ENCODE data around the gene LONRF2. TPM values are rescaled to one million over a fixed set of nuclear protein-coding genes. Genes with fewer than 3 reads are reported as not detected.

LONRF2 gene
- total RNA-seq, 1 experiment from 2014 or later: 2.7 TPM

DNA sequence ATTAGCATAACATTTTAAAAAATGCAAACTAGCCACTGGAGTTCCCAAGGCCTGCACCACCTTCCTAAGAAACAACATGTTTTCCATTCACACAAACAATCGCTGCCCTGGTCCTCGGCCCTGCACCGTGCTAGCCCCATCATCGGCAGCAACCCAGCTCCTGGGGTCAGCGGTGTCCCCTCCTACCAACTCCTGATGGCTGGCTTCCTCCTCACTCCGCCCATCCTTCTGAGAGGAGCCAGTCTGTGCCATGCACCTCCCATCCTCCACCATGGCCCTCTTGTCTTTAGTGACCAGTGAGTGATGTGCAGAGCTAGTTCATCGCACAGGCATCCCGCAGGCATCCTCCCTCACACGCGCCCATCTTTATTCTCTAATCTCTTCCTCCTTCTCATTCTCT lies 81.9 kb downstream of the LONRF2 start:
- H2BK12ac ChIP-seq (ENCODE audit: insufficient read length, low read depth, low read length): no peak overlapping the region
- H3K4me2 ChIP-seq (ENCODE audit: insufficient read depth, insufficient read length, low read length): no peak overlapping the region
- H3K4ac ChIP-seq (ENCODE audit: low read depth, low read length): no peak overlapping the region
- no peak overlapping the region for H2BK5ac ChIP-seq (ENCODE audit: insufficient read length, low read length)
- no peak overlapping the region for H3K27ac Mint-ChIP-seq
- no peak overlapping the region for H2AFZ ChIP-seq (ENCODE audit: low read length)
- H2BK120ac ChIP-seq (ENCODE audit: low read depth, low read length, poor library complexity, severe bottlenecking): no peak overlapping the region
- no peak overlapping the region for H3K56ac ChIP-seq (ENCODE audit: insufficient read length, low read depth, low read length)
- H3K27me3 Mint-ChIP-seq (ENCODE audit: low read depth): peaks cover 46% of the 10 kb centered on the region
- no peaks in the 10 kb centered on the region for H3K36me3 Mint-ChIP-seq (ENCODE audit: insufficient read depth in 1 of 3, low read depth in 3 of 3)
- no peaks in the 10 kb centered on the region for H3K79me1 ChIP-seq (ENCODE audit: insufficient read depth, low read depth, low read length, poor library complexity, severe bottlenecking)
- no peak overlapping the region for H2BK15ac ChIP-seq (ENCODE audit: low read depth, low read length)
- H4K20me1 ChIP-seq (ENCODE audit: control insufficient read depth, insufficient read depth, insufficient read length): no peaks in the 10 kb centered on the region
- H4K8ac ChIP-seq (replicated peaks; ENCODE audit: insufficient read length, low read depth, low read length): no peak overlapping the region
- no peaks in the 10 kb centered on the region; the same call in 1 of the 2 replicates for H3K4me1 ChIP-seq (ENCODE audit: insufficient read depth, low read length)
- DNase-seq: no peak
- H2BK20ac ChIP-seq (ENCODE audit: low read depth, low read length, poor library complexity, severe bottlenecking): no peak overlapping the region
- H4K5ac ChIP-seq (ENCODE audit: insufficient read length, low read depth, low read length): no peak overlapping the region
- no peaks in the 10 kb centered on the region; a peak in 1 of 5 replicates for H3K9me3 Mint-ChIP-seq
- no peak overlapping the region for H3T11ph ChIP-seq (ENCODE audit: low read length)
- no peaks in the 10 kb centered on the region for H3K79me2 ChIP-seq (ENCODE audit: insufficient read depth, low read length)
- no peaks in the 10 kb centered on the region for H3K9me3 ChIP-seq (ENCODE audit: control insufficient read depth, low read depth, low read length)
- H3K14ac ChIP-seq (ENCODE audit: insufficient read depth, low read length): no peak overlapping the region
- no peak overlapping the region for H3K9ac ChIP-seq (ENCODE audit: extremely low read depth, insufficient read length, low read length)
- H2AK5ac ChIP-seq (ENCODE audit: insufficient read length, low read length): no peak overlapping the region
- H3K23ac ChIP-seq (ENCODE audit: insufficient read length, low read depth, low read length): no peak overlapping the region
- no peak overlapping the region for H3K4me3 Mint-ChIP-seq
- WGBS (ENCODE audit: extremely low coverage, insufficient read length, low lambda C conversion rate): no CpG with 5 or more reads among the region's 10 CpGs
- TF ChIP-seq CTCF (conservative IDR thresholded peaks at IDR 0.05): no peak
- no peak overlapping the region for H3K27ac ChIP-seq (ENCODE audit: insufficient read length, low read depth, low read length)
- H3K23me2 ChIP-seq (ENCODE audit: insufficient read length, low read depth, low read length, poor library complexity, severe bottlenecking): no peaks in the 10 kb centered on the region
- H3K27me3 ChIP-seq (ENCODE audit: insufficient read depth, low read length): no peaks in the 10 kb centered on the region
- H3K4me1 Mint-ChIP-seq: peaks cover 11 to 26% of the 10 kb centered on the region in 2 experiments
- H4K91ac ChIP-seq (ENCODE audit: insufficient read length, low read depth, low read length): no peak overlapping the region
- H3K18ac ChIP-seq (ENCODE audit: insufficient read length, low read depth, low read length): no peak overlapping the region

All from H9 (cell line).